ENCODE measurements around the gene WFDC11. TPM values are rescaled to one million over a fixed set of nuclear protein-coding genes. Genes with fewer than 3 reads are reported as not detected.
"Not testable (repeated sequence)": the region's sequence is repeated elsewhere in the genome, so short reads cannot be mapped to it uniquely, and the experiment has no call there.

The WFDC11 gene
- total and polyA plus RNA-seq, 9 donors, result 0.21 TPM; not detected in 8

- H3K4me3 ChIP-seq (ENCODE audit: low read length); H3K27me3 ChIP-seq (ENCODE audit: control insufficient read depth, insufficient read depth, low read length); DNase-seq; H3K4me1 ChIP-seq (ENCODE audit: control insufficient read depth, insufficient read depth, low read length); H3K36me3 ChIP-seq (ENCODE audit: control insufficient read depth, insufficient read depth, low read length); H3K9me3 ChIP-seq (replicated peaks; ENCODE audit: control insufficient read depth, low read depth, low read length); H3K27ac ChIP-seq (ENCODE audit: low read length): not testable (repeated sequence)
- no CpG with 5 or more reads among the region's 3 CpGs for WGBS (ENCODE audit: insufficient coverage)
Observed at GRCh38 chr20:45657038-45657437, 13.0 kb downstream of the WFDC11 start.

GRCh38 chr20:45651726-45652125 is 18.3 kb downstream of the WFDC11 start:
- H3K27me3 ChIP-seq (ENCODE audit: control insufficient read depth, insufficient read depth, low read length); DNase-seq; H3K36me3 ChIP-seq (ENCODE audit: control insufficient read depth, insufficient read depth, low read length); H3K27ac ChIP-seq (ENCODE audit: low read length); H3K4me3 ChIP-seq (ENCODE audit: low read length); H3K4me1 ChIP-seq (ENCODE audit: control insufficient read depth, insufficient read depth, low read length); H3K9me3 ChIP-seq (replicated peaks; ENCODE audit: control insufficient read depth, low read depth, low read length): not testable (repeated sequence)
- 93% methylated on average over 7 of the region's 7 CpGs for WGBS (ENCODE audit: insufficient coverage)

- Histone ChIP-seq H3K4me3 (ENCODE audit: low read length) (no peak overlapping the region), H3K36me3 (ENCODE audit: control insufficient read depth, insufficient read depth, low read length) (no peaks in the 10 kb centered on the region), H3K4me1 (ENCODE audit: control insufficient read depth, insufficient read depth, low read length) (no peaks in the 10 kb centered on the region), H3K27me3 (ENCODE audit: control insufficient read depth, insufficient read depth, low read length) (no peaks in the 10 kb centered on the region), H3K27ac (ENCODE audit: low read length) (no peak overlapping the region), H3K9me3 (replicated peaks; ENCODE audit: control insufficient read depth, low read depth, low read length) (no peaks in the 10 kb centered on the region)
- WGBS (ENCODE audit: insufficient coverage), result 78% methylated on average over 6 of the region's 6 CpGs
- DNase-seq, result no peak
Observed at GRCh38 chr20:45649312-45649863, 20.7 kb downstream of the WFDC11 start.

- Histone ChIP-seq H3K27me3 (ENCODE audit: control insufficient read depth, insufficient read depth, low read length) (no peaks in the 10 kb centered on the region), H3K4me3 (ENCODE audit: low read length) (no peak overlapping the region), H3K4me1 (ENCODE audit: control insufficient read depth, insufficient read depth, low read length) (no peaks in the 10 kb centered on the region), H3K36me3 (ENCODE audit: control insufficient read depth, insufficient read depth, low read length) (no peaks in the 10 kb centered on the region), H3K27ac (ENCODE audit: low read length) (no peak overlapping the region), H3K9me3 (replicated peaks; ENCODE audit: control insufficient read depth, low read depth, low read length) (no peaks in the 10 kb centered on the region)
- 50% methylated on average over 1 of the region's 1 CpG for WGBS (ENCODE audit: insufficient coverage)
- DNase-seq, result no peak
Observed at GRCh38 chr20:45647441-45648050, 22.5 kb downstream of the WFDC11 start.

- WGBS (ENCODE audit: insufficient coverage), result 89% methylated on average over 3 of the region's 3 CpGs
- Histone ChIP-seq H3K9me3 (replicated peaks; ENCODE audit: control insufficient read depth, low read depth, low read length) (no peaks in the 10 kb centered on the region), H3K4me3 (ENCODE audit: low read length) (no peak overlapping the region), H3K4me1 (ENCODE audit: control insufficient read depth, insufficient read depth, low read length) (no peaks in the 10 kb centered on the region), H3K27me3 (ENCODE audit: control insufficient read depth, insufficient read depth, low read length) (no peaks in the 10 kb centered on the region), H3K36me3 (ENCODE audit: control insufficient read depth, insufficient read depth, low read length) (no peaks in the 10 kb centered on the region), H3K27ac (ENCODE audit: low read length) (no peak overlapping the region)
- DNase-seq, result no peak
Observed at GRCh38 chr20:45646875-45647274, 23.2 kb downstream of the WFDC11 start.

GRCh38 chr20:45645869-45646268 is 24.2 kb downstream of the WFDC11 start:
- H3K27me3 ChIP-seq (ENCODE audit: control insufficient read depth, insufficient read depth, low read length); H3K4me3 ChIP-seq (ENCODE audit: low read length); DNase-seq; H3K9me3 ChIP-seq (replicated peaks; ENCODE audit: control insufficient read depth, low read depth, low read length); H3K4me1 ChIP-seq (ENCODE audit: control insufficient read depth, insufficient read depth, low read length); H3K36me3 ChIP-seq (ENCODE audit: control insufficient read depth, insufficient read depth, low read length); H3K27ac ChIP-seq (ENCODE audit: low read length): not testable (repeated sequence)
- WGBS (ENCODE audit: insufficient coverage), result 100% methylated on average over 1 of the region's 28 CpGs

GRCh38 chr20:45641076-45641475 is 29.0 kb downstream of the WFDC11 start:
- H3K4me1 ChIP-seq (ENCODE audit: control insufficient read depth, insufficient read depth, low read length); H3K9me3 ChIP-seq (replicated peaks; ENCODE audit: control insufficient read depth, low read depth, low read length); H3K27ac ChIP-seq (ENCODE audit: low read length); DNase-seq; H3K4me3 ChIP-seq (ENCODE audit: low read length); H3K36me3 ChIP-seq (ENCODE audit: control insufficient read depth, insufficient read depth, low read length); H3K27me3 ChIP-seq (ENCODE audit: control insufficient read depth, insufficient read depth, low read length): not testable (repeated sequence)
- WGBS (ENCODE audit: insufficient coverage), result no CpG with 5 or more reads among the region's 24 CpGs

- Histone ChIP-seq H3K4me3 (ENCODE audit: low read length) (no peak overlapping the region), H3K36me3 (ENCODE audit: control insufficient read depth, insufficient read depth, low read length) (no peaks in the 10 kb centered on the region), H3K9me3 (replicated peaks; ENCODE audit: control insufficient read depth, low read depth, low read length) (no peaks in the 10 kb centered on the region), H3K4me1 (ENCODE audit: control insufficient read depth, insufficient read depth, low read length) (no peaks in the 10 kb centered on the region), H3K27me3 (ENCODE audit: control insufficient read depth, insufficient read depth, low read length) (no peaks in the 10 kb centered on the region), H3K27ac (ENCODE audit: low read length) (no peak overlapping the region)
- DNase-seq, result no peak
- 90% methylated on average over 2 of the region's 5 CpGs for whole genome bisulfite sequencing (ENCODE audit: insufficient coverage)
Observed at GRCh38 chr20:45639687-45640086, 30.4 kb downstream of the WFDC11 start.

- WGBS (ENCODE audit: insufficient coverage), result no CpG with 5 or more reads among the region's 1 CpG
- DNase-seq, result no peak
- H3K27me3 ChIP-seq (ENCODE audit: control insufficient read depth, insufficient read depth, low read length), result no peaks in the 10 kb centered on the region
Observed at GRCh38 chr20:45636513-45636912, 33.5 kb downstream of the WFDC11 start.

GRCh38 chr20:45631184-45631583 is 38.9 kb downstream of the WFDC11 start, which contains the start of gene WFDC9:
WFDC9 (minus strand) TSS chr20:45631284; CDS start chr20:45610181, 21,103 bp downstream.
- 57% methylated on average over 2 of the region's 4 CpGs for WGBS (ENCODE audit: insufficient coverage)

More at GRCh38 chr20:45636513-45636912, 33.5 kb downstream of the WFDC11 start:
- Histone ChIP-seq H3K4me3 (ENCODE audit: low read length) (no peak overlapping the region), H3K27ac (ENCODE audit: low read length) (no peak overlapping the region), H3K4me1 (ENCODE audit: control insufficient read depth, insufficient read depth, low read length) (no peaks in the 10 kb centered on the region), H3K36me3 (ENCODE audit: control insufficient read depth, insufficient read depth, low read length) (no peaks in the 10 kb centered on the region), H3K9me3 (replicated peaks; ENCODE audit: control insufficient read depth, low read depth, low read length) (no peaks in the 10 kb centered on the region)

GRCh38 chr20:45630371-45630770 is 39.7 kb downstream of the WFDC11 start:
- Histone ChIP-seq H3K9me3 (replicated peaks; ENCODE audit: control insufficient read depth, low read depth, low read length) (no peaks in the 10 kb centered on the region), H3K4me1 (ENCODE audit: control insufficient read depth, insufficient read depth, low read length) (no peaks in the 10 kb centered on the region), H3K27me3 (ENCODE audit: control insufficient read depth, insufficient read depth, low read length) (no peaks in the 10 kb centered on the region), H3K4me3 (ENCODE audit: low read length) (no peak overlapping the region), H3K27ac (ENCODE audit: low read length) (no peak overlapping the region), H3K36me3 (ENCODE audit: control insufficient read depth, insufficient read depth, low read length) (no peaks in the 10 kb centered on the region)
- DNase-seq, result no peak

More at GRCh38 chr20:45631184-45631583, 38.9 kb downstream of the WFDC11 start, which contains the start of gene WFDC9:
- Histone ChIP-seq H3K9me3 (replicated peaks; ENCODE audit: control insufficient read depth, low read depth, low read length) (no peaks in the 10 kb centered on the region), H3K27ac (ENCODE audit: low read length) (no peak within 1 kb of the TSS), H3K36me3 (ENCODE audit: control insufficient read depth, insufficient read depth, low read length) (no peaks in the 10 kb centered on the region), H3K27me3 (ENCODE audit: control insufficient read depth, insufficient read depth, low read length) (no peaks in the 10 kb centered on the region), H3K4me1 (ENCODE audit: control insufficient read depth, insufficient read depth, low read length) (no peaks in the 10 kb centered on the region), H3K4me3 (ENCODE audit: low read length) (no peak within 1 kb of the TSS)
- no peak for DNase-seq
